Epithelial cell of proximal tubule (primary cell): ENCODE data around the gene RHPN2. TPM values are rescaled to one million over a fixed set of nuclear protein-coding genes. Genes with fewer than 3 reads are reported as not detected.
"Not testable (repeated sequence)": the region's sequence is repeated elsewhere in the genome, so short reads cannot be mapped to it uniquely, and the experiment has no call there.

Source experiments
- DNase-seq: peaks from one replicate; pipeline ENCODE4 v3.0.0-alpha.2; 2011; ENCODE audit warnings: low read depth
- H3K4me3 ChIP-seq: 2 replicates; pipeline ENCODE4 v1.5.1; 2011; ENCODE audit warnings: low read depth, mild to moderate bottlenecking, low read length
- CTCF ChIP-seq: conservative IDR thresholded peaks from 2 replicates; pipeline ENCODE4 v1.5.1; 2012; ENCODE audit warnings: low read depth, mild to moderate bottlenecking, low read length
- total RNA-seq: library from RNA; depleted of rRNA; stranded (reverse); fragments of >200 nt; gene quantifications from 2 replicates; pipeline ENCODE4 v1.2.3, GENCODE V29; 2015

The RHPN2 gene
- total RNA-seq, 1 donor from 2014 or later = 45.7 TPM

GRCh38 chr19:33055718-33056117 is 9.0 kb downstream of the RHPN2 start:
- no peak for DNase-seq
- no peak overlapping the region for H3K4me3 ChIP-seq
- TF ChIP-seq CTCF = no peak

DNA sequence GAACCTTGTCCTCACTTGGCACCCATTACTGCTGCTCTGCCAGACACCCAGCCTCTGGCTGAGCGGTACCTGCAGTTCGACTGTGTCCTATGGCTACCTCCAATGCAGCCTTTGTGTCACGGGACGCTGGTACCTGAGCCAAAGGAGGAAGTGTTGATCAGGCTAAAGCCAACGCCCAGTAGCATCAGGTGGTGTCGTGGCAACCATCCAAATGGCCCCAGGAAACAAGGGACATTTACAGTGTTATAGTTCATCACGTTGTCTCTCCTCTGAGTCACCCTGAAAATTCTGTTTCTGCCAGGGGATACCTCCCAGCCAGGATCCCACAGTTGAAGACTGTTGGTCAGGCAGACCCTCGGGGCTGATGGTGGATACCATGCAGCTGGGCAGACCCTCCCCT is 10.1 kb downstream of the RHPN2 start:
- H3K4me3 ChIP-seq = no peak overlapping the region
- TF ChIP-seq CTCF = no peak
- DNase-seq = no peak

DNA sequence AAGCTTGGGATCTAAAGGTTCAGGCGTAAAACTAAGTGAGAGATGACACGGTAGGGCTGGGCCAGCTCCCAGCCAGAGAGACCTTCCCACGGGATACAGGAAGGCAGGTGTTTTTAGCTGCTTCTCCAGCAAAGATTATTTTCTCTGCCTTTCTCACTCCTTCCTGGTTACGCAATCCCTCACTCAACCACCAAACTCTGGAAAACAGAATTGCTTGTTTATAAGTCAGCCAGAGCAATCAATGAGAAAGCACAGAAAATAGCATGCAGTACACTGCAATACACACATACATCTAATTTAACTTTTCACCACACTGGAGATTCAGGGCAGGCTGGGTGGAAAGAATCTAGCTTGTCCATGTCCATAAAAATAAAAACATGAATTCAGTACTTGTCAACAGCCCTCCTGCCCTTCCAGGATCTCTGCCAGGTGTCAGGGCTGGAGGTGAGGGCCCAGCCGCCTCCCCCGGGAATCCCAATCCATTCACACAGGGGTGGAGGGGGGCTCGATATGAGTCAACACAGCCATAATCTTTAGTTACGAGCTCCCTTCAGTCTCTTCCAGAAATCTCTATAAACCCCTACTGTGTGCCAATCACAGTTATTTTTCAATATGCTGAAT is 12.2 kb downstream of the RHPN2 start:
- peak; percentile 87 for DNase-seq
- no peak for TF ChIP-seq CTCF
- H3K4me3 ChIP-seq = no peak overlapping the region

- TF ChIP-seq CTCF = no peak
- no peak overlapping the region for H3K4me3 ChIP-seq
- no peak for DNase-seq
Measured at GRCh38 chr19:33050110-33050509, 14.6 kb downstream of the RHPN2 start.

DNA sequence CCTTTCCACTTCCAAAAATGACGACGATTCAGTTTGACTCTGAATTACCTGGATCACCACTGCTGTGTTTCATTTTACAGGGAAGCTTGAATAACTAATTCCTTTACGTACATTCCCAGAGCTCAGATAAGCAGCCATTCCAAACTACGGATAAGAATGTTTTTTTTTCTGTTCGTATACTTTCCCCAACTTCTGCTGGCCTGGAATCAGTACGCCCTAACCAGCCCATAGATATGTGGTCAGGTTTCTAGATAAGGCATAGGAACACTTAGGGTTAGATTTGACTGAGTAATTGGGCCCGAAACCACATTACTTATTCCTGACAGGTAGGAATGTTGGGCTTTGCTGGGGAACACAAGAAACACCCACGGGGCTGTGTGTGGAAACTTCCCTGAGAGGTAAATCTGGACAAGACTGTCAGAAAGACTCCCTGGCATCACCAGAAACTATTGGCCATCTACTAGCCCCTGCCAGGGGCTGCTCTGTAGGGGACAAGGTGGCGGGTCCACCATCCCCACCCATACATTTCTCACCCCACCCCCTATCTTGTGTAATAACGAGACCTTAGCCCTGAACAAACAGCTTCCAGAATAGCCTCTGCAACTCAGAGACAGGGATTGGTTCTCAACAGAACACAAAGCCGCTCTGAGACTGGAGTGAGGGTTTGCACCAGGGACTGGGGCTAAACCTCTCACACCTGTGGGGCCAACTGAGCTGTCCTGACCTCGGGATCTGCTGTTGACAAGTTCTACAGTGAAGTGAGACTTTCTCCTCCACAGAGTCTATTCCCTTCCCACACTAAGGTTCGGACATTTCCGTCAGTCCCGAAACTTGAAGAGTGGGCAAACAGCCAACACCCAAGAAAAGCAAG is 15.6 kb downstream of the RHPN2 start:
- TF ChIP-seq CTCF = no peak
- no peak for DNase-seq
- H3K4me3 ChIP-seq = no peak overlapping the region

DNA sequence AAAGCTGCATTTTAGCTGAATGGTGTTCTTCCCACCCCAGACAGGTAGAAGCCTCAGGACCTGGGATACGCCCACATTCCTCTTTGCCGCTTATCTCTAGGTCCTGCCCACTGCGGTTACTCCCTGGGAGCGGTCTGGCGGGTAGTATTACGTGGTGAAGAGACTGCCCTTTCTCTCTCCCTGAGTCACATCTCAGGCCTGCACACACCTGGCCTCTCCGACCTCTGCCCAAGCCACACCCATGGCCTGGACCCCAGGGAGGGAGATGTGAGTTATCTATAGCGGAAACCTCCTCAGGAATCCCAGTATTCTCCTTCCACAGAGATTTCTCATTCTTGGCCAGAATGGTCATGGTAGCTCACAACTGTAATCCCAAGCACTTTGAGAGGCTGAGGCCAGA is 17.3 kb downstream of the RHPN2 start:
- H3K4me3 ChIP-seq = no peak overlapping the region
- no peak for DNase-seq
- no peak for TF ChIP-seq CTCF

GRCh38 chr19:33041828-33042160 is 22.9 kb downstream of the RHPN2 start:
- not testable (repeated sequence) for H3K4me3 ChIP-seq, DNase-seq
